Liver (tissue), 9 donors: ENCODE data around the gene DCTN4. TPM values are rescaled to one million over a fixed set of nuclear protein-coding genes. Genes with fewer than 3 reads are reported as not detected.

ENCODE experiments used
- DNase-seq: peaks from one replicate; pipeline ENCODE4 v3.0.0-alpha.2; 2017; ENCODE audit warnings: low spot score
- H3K27ac ChIP-seq, 2 donors: one replicate each; pipeline ENCODE4 v1.7.0; 2013; ENCODE audit warnings: inconsistent platforms in 2 of 2, low read length in 2 of 2, control low read depth in 1 of 2, low read depth in 1 of 2, mild to moderate bottlenecking in 1 of 2
- H3K27me3 ChIP-seq, 4 donors: one replicate each; pipeline versions ENCODE4 v1.6.1 to v1.7.0; 2013; ENCODE audit warnings: low read length in 3 of 4, inconsistent platforms in 1 of 4, mild to moderate bottlenecking in 1 of 4, moderate library complexity in 1 of 4; ENCODE audit not compliant: control insufficient read depth in 4 of 4, insufficient read depth in 4 of 4
- H3K36me3 ChIP-seq, 4 donors: one replicate each; pipeline versions ENCODE4 v1.6.1 to v1.7.0; 2013; ENCODE audit warnings: low read length in 3 of 4, mild to moderate bottlenecking in 3 of 4, low read depth in 1 of 4, moderate library complexity in 1 of 4; ENCODE audit not compliant: control insufficient read depth in 4 of 4, insufficient read depth in 3 of 4
- H3K4me1 ChIP-seq, 4 donors: one replicate each; pipeline versions ENCODE4 v1.6.1 to v1.7.0; 2013; ENCODE audit warnings: low read length in 3 of 4, mild to moderate bottlenecking in 3 of 4, moderate library complexity in 1 of 4; ENCODE audit not compliant: control insufficient read depth in 4 of 4, insufficient read depth in 4 of 4
- H3K4me3 ChIP-seq, 3 donors: one replicate each; pipeline versions ENCODE4 v1.6.1 to v1.7.0; 2013; ENCODE audit warnings: low read length in 3 of 3, control low read depth in 1 of 3, low read depth in 1 of 3, mild to moderate bottlenecking in 1 of 3
- H3K9ac ChIP-seq, 2 donors: one replicate each; pipeline ENCODE4 v1.7.0; 2013; ENCODE audit warnings: low read length in 2 of 2, mild to moderate bottlenecking in 2 of 2, moderate library complexity in 2 of 2, control low read depth in 1 of 2, low read depth in 1 of 2
- H3K9me3 ChIP-seq, 4 donors: one replicate each; pipeline versions ENCODE4 v1.6.1 to v1.7.0; 2013; ENCODE audit warnings: low read length in 3 of 4; ENCODE audit not compliant: control insufficient read depth in 4 of 4
- CTCF ChIP-seq: fragments of 150-350 bp; IDR thresholded peaks from 2 replicates; pipeline ENCODE4 v1.5.1; 2017; ENCODE audit warnings: improper control_type of control experiment, low read depth, low read length; ENCODE audit not compliant: missing input control
- EGR1 ChIP-seq, 2 donors: IDR thresholded peaks; 2 replicates each; pipeline ENCODE4 v1.6.1; 2016 to 2018; ENCODE audit warnings: antibody characterized with exemption in 2 of 2, low read depth in 2 of 2
- FOXA1 ChIP-seq: IDR thresholded peaks from 2 replicates; pipeline ENCODE4 v1.6.1; 2016; ENCODE audit warnings: antibody characterized with exemption
- FOXA2 ChIP-seq: IDR thresholded peaks from 2 replicates; pipeline ENCODE4 v1.6.1; 2016; ENCODE audit warnings: antibody characterized with exemption
- GABPA ChIP-seq, 2 donors: IDR thresholded peaks in 1 of 2; conservative IDR thresholded peaks in 1 of 2; 2 replicates each; pipeline ENCODE4 v1.6.1; 2016; ENCODE audit warnings: antibody characterized with exemption in 2 of 2, mild to moderate bottlenecking in 1 of 2, moderate library complexity in 1 of 2
- HNF4A ChIP-seq, 2 donors: conservative IDR thresholded peaks; 2 replicates each; pipeline ENCODE4 v1.6.1; 2016; ENCODE audit warnings: antibody characterized with exemption in 2 of 2, mild to moderate bottlenecking in 2 of 2
- HNF4G ChIP-seq: IDR thresholded peaks from 2 replicates; pipeline ENCODE4 v1.6.1; 2016; ENCODE audit warnings: antibody characterized with exemption
- JUND ChIP-seq, 2 donors: IDR thresholded peaks; 2 replicates each; pipeline ENCODE4 v1.6.1; 2016; ENCODE audit warnings: antibody characterized with exemption in 2 of 2
- NR2F2 ChIP-seq: IDR thresholded peaks from 2 replicates; pipeline ENCODE4 v1.6.1; 2016; ENCODE audit warnings: antibody characterized with exemption
- RAD21 ChIP-seq, 2 donors: IDR thresholded peaks; 2 replicates each; pipeline ENCODE4 v1.6.1; 2016; ENCODE audit warnings: antibody characterized with exemption in 2 of 2, mild to moderate bottlenecking in 2 of 2
- REST ChIP-seq: IDR thresholded peaks from 2 replicates; pipeline ENCODE4 v1.6.1; 2016; ENCODE audit warnings: antibody characterized with exemption, mild to moderate bottlenecking
- RXRA ChIP-seq, 2 donors: IDR thresholded peaks; 2 replicates each; pipeline ENCODE4 v1.6.1; 2017 to 2018; ENCODE audit warnings: antibody characterized with exemption in 2 of 2, mild to moderate bottlenecking in 1 of 2
- SP1 ChIP-seq: IDR thresholded peaks from 2 replicates; pipeline ENCODE4 v1.6.1; 2018; ENCODE audit warnings: antibody characterized with exemption, mild to moderate bottlenecking
- TAF1 ChIP-seq: conservative IDR thresholded peaks from 2 replicates; pipeline ENCODE4 v1.6.1; 2016; ENCODE audit warnings: antibody characterized with exemption, mild to moderate bottlenecking
- YY1 ChIP-seq: IDR thresholded peaks from 2 replicates; pipeline ENCODE4 v1.6.1; 2016; ENCODE audit warnings: antibody characterized with exemption, mild to moderate bottlenecking
- ZBTB33 ChIP-seq: IDR thresholded peaks from 2 replicates; pipeline ENCODE4 v1.6.1; 2016; ENCODE audit warnings: antibody characterized with exemption
- WGBS: extraction: QIAGEN DNeasy Blood & Tissue Kit; methylation state at CpG from one replicate; pipeline ENCODE4 v1.1.7; 2013; 5-methylcytosine and 5-hydroxymethylcytosine counted together
- polyA plus RNA-seq, 2 donors: library from polyadenylated mRNA; stranded (reverse) in 1 of 2; unstranded in 1 of 2; fragments of 200-250 nt in 1 of 2; fragments of >200 nt in 1 of 2; fragmentation: Nextera tagmentation in 1 of 2; extraction: Ambion mirVana in 1 of 2; gene quantifications; one replicate each; pipeline versions ENCODE4 v1.2.1 to v1.2.3, GENCODE V29; 2013 to 2015
- total RNA-seq, 2 donors: library from RNA; depleted of rRNA; stranded (reverse); fragments of >200 nt; gene quantifications; one replicate each; pipeline ENCODE4 v1.2.3, GENCODE V29; 2014
- TF ChIP-seq, protein P1 (sequence below): IDR thresholded peaks from 2 replicates; pipeline ENCODE4 v1.6.1; 2016; ENCODE audit warnings: antibody characterized with exemption
- TF ChIP-seq, protein P2 (sequence below): IDR thresholded peaks from 2 replicates; pipeline ENCODE4 v1.6.1; 2016; ENCODE audit warnings: antibody characterized with exemption
- donor health status: healthy.
- donor health status: healthy.
- donor health status: healthy.
- donor health status: healthy.
- donor health status: healthy.

The DCTN4 gene
- total and polyA plus RNA-seq, 4 donors, result 10.3 to 29.6 (median 20.2) TPM

DNA sequence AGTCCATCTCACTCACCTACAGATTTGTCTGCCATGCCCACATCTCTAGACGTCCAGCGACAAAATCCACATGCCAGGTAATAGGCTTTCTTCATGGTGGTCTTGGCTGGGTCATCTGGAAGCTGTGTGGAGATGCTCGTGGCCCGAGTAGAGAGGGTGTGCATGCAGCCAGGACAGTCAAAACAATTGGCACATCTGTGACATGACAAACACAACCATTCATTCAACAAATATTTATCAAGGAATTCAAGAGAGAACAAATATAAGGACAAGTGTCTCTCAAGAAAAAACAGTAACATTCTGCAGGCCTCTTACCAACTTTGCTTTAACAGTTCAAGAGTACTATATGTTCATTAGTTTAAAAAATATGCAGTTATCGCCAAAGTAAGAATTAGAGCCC lies 5.4 kb downstream of the DCTN4 start:
- TF ChIP-seq, protein P1, sequence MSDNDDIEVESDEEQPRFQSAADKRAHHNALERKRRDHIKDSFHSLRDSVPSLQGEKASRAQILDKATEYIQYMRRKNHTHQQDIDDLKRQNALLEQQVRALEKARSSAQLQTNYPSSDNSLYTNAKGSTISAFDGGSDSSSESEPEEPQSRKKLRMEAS, result no peak
- TF ChIP-seq RXRA (IDR thresholded peaks at IDR 0.05) (no peak), JUND (IDR thresholded peaks at IDR 0.05) (no peak), TAF1 (no peak), SP1 (no peak), EGR1 (IDR thresholded peaks at IDR 0.05; ENCODE audit: low read depth in 2 of 2) (no peak), HNF4A (conservative IDR thresholded peaks at IDR 0.05) (no peak), CTCF (no peak), REST (no peak), HNF4G (no peak), YY1 (no peak), NR2F2 (no peak), GABPA (IDR thresholded peaks at IDR 0.05 in 1 of 2, conservative IDR thresholded peaks at IDR 0.05 in 1 of 2) (no peak), ZBTB33 (no peak), RAD21 (IDR thresholded peaks at IDR 0.05) (no peak), FOXA2 (no peak), FOXA1 (no peak)
- TF ChIP-seq, protein P2, sequence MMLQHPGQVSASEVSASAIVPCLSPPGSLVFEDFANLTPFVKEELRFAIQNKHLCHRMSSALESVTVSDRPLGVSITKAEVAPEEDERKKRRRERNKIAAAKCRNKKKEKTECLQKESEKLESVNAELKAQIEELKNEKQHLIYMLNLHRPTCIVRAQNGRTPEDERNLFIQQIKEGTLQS, result no peak
- no peak overlapping the region for H3K9ac ChIP-seq
- no peaks in the 10 kb centered on the region for H3K27me3 ChIP-seq
- no peak overlapping the region for H3K27ac ChIP-seq
- WGBS, result 88% methylated on average over 5 of the region's 5 CpGs
- H3K9me3 ChIP-seq, result no peaks in the 10 kb centered on the region
- peaks cover 10 to 42% (median 31%) of the 10 kb centered on the region in 4 donors for H3K36me3 ChIP-seq
- peaks cover 8 to 12% (median 9%) of the 10 kb centered on the region in 4 donors for H3K4me1 ChIP-seq
- DNase-seq, result no peak
- no peak overlapping the region for H3K4me3 ChIP-seq
